IMR-90 (cell line): Measurements from ENCODE around the gene SEC14L6. TPM values are rescaled to one million over a fixed set of nuclear protein-coding genes. Genes with fewer than 3 reads are reported as not detected.

Experiments
- ATAC-seq: fragments of 200-7000 bp; cut with Tn5 transposase; 2 replicates; pipeline ENCODE4 v1.9.1; 2020; ENCODE audit warnings: low read depth, mild to moderate bottlenecking, moderate library complexity
- BruUV-seq: library from RNA; stranded (reverse); fragments of 400-500 nt; replicated peaks from 2 replicates; lab custom pipeline; 2021; lab: Mats Ljungman, UMichigan
- CTCF ChIA-PET: fragments of 300-600 bp; formaldehyde crosslinking; extraction: SDS; loops from one replicate; lab custom pipeline; 2021; ENCODE audit warnings: antibody characterized with exemption; lab: Yijun Ruan, JAX
- POLR2A ChIA-PET: fragments of 300-600 bp; sonication (Branson Sonifier 250); formaldehyde crosslinking; loops from one replicate; lab custom pipeline; 2022; ENCODE audit warnings: antibody characterized with exemption; ENCODE audit not compliant: unreplicated experiment; lab: Charles Lee
- DNase-seq: peaks from one replicate; pipeline ENCODE4 v3.0.0; 2013
- H2AFZ ChIP-seq: replicated peaks from 2 replicates; pipeline ENCODE3; 2013; ENCODE audit warnings: low read length, mild to moderate bottlenecking; ENCODE audit not compliant: poor library complexity
- H2AK5ac ChIP-seq: 2 replicates; pipeline ENCODE4 v1.6.1; 2013; ENCODE audit warnings: low read depth, low read length, inconsistent platforms
- H2AK9ac ChIP-seq: replicated peaks from 2 replicates; pipeline ENCODE3; 2013; ENCODE audit warnings: mild to moderate bottlenecking, low read depth, low read length, moderate library complexity; ENCODE audit not compliant: poor library complexity
- H2BK120ac ChIP-seq: 2 replicates; pipeline ENCODE4 v1.6.1; 2013; ENCODE audit warnings: low read depth, low read length, inconsistent platforms
- H2BK15ac ChIP-seq: 3 replicates; pipeline ENCODE4 v1.6.1; 2013; ENCODE audit warnings: low read depth, low read length, inconsistent platforms
- H2BK20ac ChIP-seq: 2 replicates; pipeline ENCODE4 v1.6.1; 2013; ENCODE audit warnings: low read depth, mild to moderate bottlenecking, inconsistent platforms, low read length, moderate library complexity
- H2BK5ac ChIP-seq: 2 replicates; pipeline ENCODE4 v1.6.1; 2013; ENCODE audit warnings: mild to moderate bottlenecking, low read depth, low read length, inconsistent platforms; ENCODE audit not compliant: poor library complexity, severe bottlenecking
- H3K14ac ChIP-seq: replicated peaks from 2 replicates; pipeline ENCODE4 v1.6.1; 2013; ENCODE audit warnings: low read depth, low read length, inconsistent platforms
- H3K18ac ChIP-seq: 2 replicates; pipeline ENCODE4 v1.6.1; 2013; ENCODE audit warnings: low read depth, low read length, control low read depth
- H3K23ac ChIP-seq: 2 replicates; pipeline ENCODE4 v1.6.1; 2013; ENCODE audit warnings: low read depth, low read length, inconsistent platforms
- H3K27ac ChIP-seq: 2 replicates; pipeline ENCODE4 v1.5.1; 2013; ENCODE audit warnings: mild to moderate bottlenecking, control low read depth, low read length; ENCODE audit not compliant: insufficient read depth
- H3K27me3 ChIP-seq: 2 replicates; pipeline ENCODE4 v1.6.1; 2013; ENCODE audit warnings: low read length; ENCODE audit not compliant: control insufficient read depth, insufficient read depth
- H3K36me3 ChIP-seq: 2 replicates; pipeline ENCODE4 v1.6.1; 2013; ENCODE audit warnings: low read length, mixed read lengths; ENCODE audit not compliant: control insufficient read depth, insufficient read depth
- H3K4ac ChIP-seq: 2 replicates; pipeline ENCODE4 v1.6.1; 2013; ENCODE audit warnings: low read depth, low read length, inconsistent platforms
- H3K4me1 ChIP-seq: 2 replicates; pipeline ENCODE4 v1.6.1; 2013; ENCODE audit warnings: low read length, mixed read lengths; ENCODE audit not compliant: control insufficient read depth, insufficient read depth
- H3K4me2 ChIP-seq: 2 replicates; pipeline ENCODE4 v1.6.1; 2013; ENCODE audit warnings: low read depth, mild to moderate bottlenecking, control low read depth, low read length, moderate library complexity
- H3K4me3 ChIP-seq: 2 replicates; pipeline ENCODE4 v1.5.1; 2013; ENCODE audit warnings: low read depth, mild to moderate bottlenecking, control low read depth, low read length, moderate library complexity; ENCODE audit not compliant: insufficient read depth
- H3K56ac ChIP-seq: 2 replicates; pipeline ENCODE4 v1.6.1; 2013; ENCODE audit warnings: low read length, inconsistent platforms; ENCODE audit not compliant: insufficient read depth; ENCODE audit errors: extremely low read depth
- H3K79me1 ChIP-seq, 2 experiments: 2 replicates each; pipeline ENCODE4 v1.6.1; 2013; ENCODE audit warnings: low read length in 2 of 2, inconsistent platforms in 1 of 2, low read depth in 1 of 2
- H3K9ac ChIP-seq: 2 replicates; pipeline ENCODE4 v1.6.1; 2013; ENCODE audit warnings: low read depth, low read length, control low read depth
- H3K9me1 ChIP-seq: 2 replicates; pipeline ENCODE4 v1.6.1; 2013; ENCODE audit warnings: low read length, inconsistent platforms; ENCODE audit not compliant: insufficient read depth
- H3K9me3 ChIP-seq: 2 replicates; pipeline ENCODE4 v1.6.1; 2013; ENCODE audit warnings: low read length; ENCODE audit not compliant: control insufficient read depth, insufficient read depth
- H4K20me1 ChIP-seq: 2 replicates; pipeline ENCODE4 v1.6.1; 2013; ENCODE audit warnings: low read length, inconsistent platforms; ENCODE audit not compliant: insufficient read depth
- H4K5ac ChIP-seq: 2 replicates; pipeline ENCODE4 v1.6.1; 2013; ENCODE audit warnings: mild to moderate bottlenecking, low read depth, low read length, control low read depth
- H4K8ac ChIP-seq, 2 experiments: 2 replicates each; pipeline ENCODE4 v1.6.1; 2013; ENCODE audit warnings: low read depth in 2 of 2, low read length in 2 of 2, control low read depth in 1 of 2, inconsistent platforms in 1 of 2
- H4K91ac ChIP-seq: 2 replicates; pipeline ENCODE4 v1.6.1; 2013; ENCODE audit warnings: low read depth, low read length, inconsistent platforms; ENCODE audit not compliant: insufficient read depth
- BHLHE40 ChIP-seq: fragments of 150-350 bp; IDR thresholded peaks from 2 replicates; pipeline ENCODE4 v1.6.1; 2016; ENCODE audit warnings: mild to moderate bottlenecking, low read depth, low read length
- CHD1 ChIP-seq: IDR thresholded peaks from 2 replicates; pipeline ENCODE4 v1.6.1; 2012; ENCODE audit warnings: low read depth, low read length, improper control_type of control experiment
- FOS ChIP-seq: fragments of 150-350 bp; IDR thresholded peaks from 2 replicates; pipeline ENCODE4 v1.6.1; 2016; ENCODE audit warnings: low read depth, low read length
- MAZ ChIP-seq: IDR thresholded peaks from 2 replicates; pipeline ENCODE4 v1.6.1; 2012; ENCODE audit warnings: low read depth, mild to moderate bottlenecking, low read length, improper control_type of control experiment, moderate library complexity, borderline replicate concordance
- NFE2L2 ChIP-seq: fragments of 150-350 bp; IDR thresholded peaks from 2 replicates; pipeline ENCODE4 v1.6.1; 2016; ENCODE audit warnings: low read depth, mild to moderate bottlenecking, low read length
- RCOR1 ChIP-seq: IDR thresholded peaks from 2 replicates; pipeline ENCODE4 v1.6.1; 2012; ENCODE audit warnings: mild to moderate bottlenecking, low read length, improper control_type of control experiment; ENCODE audit not compliant: insufficient replicate concordance
- RFX5 ChIP-seq: IDR thresholded peaks from 2 replicates; pipeline ENCODE4 v1.8.0; 2012; ENCODE audit warnings: low read depth, mild to moderate bottlenecking, low read length, moderate library complexity
- WGBS, 2 experiments: methylation state at CpG; one replicate each; pipeline versions ENCODE4 v1.1.5 to v1.1.7; 2013; ENCODE audit warnings: missing lambda C conversion rate in 2 of 2; ENCODE audit not compliant: insufficient read length in 1 of 2; ENCODE audit errors: extremely low coverage in 2 of 2; 5-methylcytosine and 5-hydroxymethylcytosine counted together
- dilution Hi-C: fragments of 300-500 bp; cut with HindIII; formaldehyde crosslinking; loops from one replicate; pipeline ENCODE4 v1.14.3; 2018; ENCODE audit warnings: low sequenced_read_pairs; ENCODE audit not compliant: unreplicated experiment
- in situ Hi-C: fragments of 300-500 bp; cut with MboI; formaldehyde crosslinking; loops from 3 replicates; pipeline ENCODE4 v1.14.3; 2019; ENCODE audit warnings: low sequenced_read_pairs, inconsistent platforms, mixed read lengths
- intact Hi-C: fragments of 100-400 bp; cut with micrococcal nuclease; formaldehyde crosslinking; loops from 2 replicates; pipeline ENCODE4 v1.10.0; 2022
- polyA plus RNA-seq, 3 experiments: library from polyadenylated mRNA; depleted of rRNA; stranded (reverse); fragments of >200 nt; gene quantifications; 2 replicates each; pipeline ENCODE4 v1.2.3, GENCODE V29; 2012; ENCODE audit warnings: low replicate concordance in 1 of 3
- total RNA-seq: library from RNA; depleted of rRNA; stranded (reverse); fragments of >200 nt; gene quantifications from 2 replicates; pipeline ENCODE4 v1.2.3, GENCODE V29; 2012
- TF ChIP-seq, protein P1 (sequence below): conservative IDR thresholded peaks from 2 replicates; pipeline ENCODE4 v1.5.1; 2012; ENCODE audit warnings: mild to moderate bottlenecking, low read depth, low read length, improper control_type of control experiment
- TF ChIP-seq, protein P2 (sequence below): fragments of 150-350 bp; IDR thresholded peaks from 2 replicates; pipeline ENCODE4 v1.6.1; 2017; ENCODE audit warnings: mild to moderate bottlenecking, antibody characterized with exemption, low read length, low read depth

Gene SEC14L6
- total and polyA plus RNA-seq, 2 of the 4 experiments (the other 2 are of a cell fraction) = 0.09 TPM; not detected in 1

DNA sequence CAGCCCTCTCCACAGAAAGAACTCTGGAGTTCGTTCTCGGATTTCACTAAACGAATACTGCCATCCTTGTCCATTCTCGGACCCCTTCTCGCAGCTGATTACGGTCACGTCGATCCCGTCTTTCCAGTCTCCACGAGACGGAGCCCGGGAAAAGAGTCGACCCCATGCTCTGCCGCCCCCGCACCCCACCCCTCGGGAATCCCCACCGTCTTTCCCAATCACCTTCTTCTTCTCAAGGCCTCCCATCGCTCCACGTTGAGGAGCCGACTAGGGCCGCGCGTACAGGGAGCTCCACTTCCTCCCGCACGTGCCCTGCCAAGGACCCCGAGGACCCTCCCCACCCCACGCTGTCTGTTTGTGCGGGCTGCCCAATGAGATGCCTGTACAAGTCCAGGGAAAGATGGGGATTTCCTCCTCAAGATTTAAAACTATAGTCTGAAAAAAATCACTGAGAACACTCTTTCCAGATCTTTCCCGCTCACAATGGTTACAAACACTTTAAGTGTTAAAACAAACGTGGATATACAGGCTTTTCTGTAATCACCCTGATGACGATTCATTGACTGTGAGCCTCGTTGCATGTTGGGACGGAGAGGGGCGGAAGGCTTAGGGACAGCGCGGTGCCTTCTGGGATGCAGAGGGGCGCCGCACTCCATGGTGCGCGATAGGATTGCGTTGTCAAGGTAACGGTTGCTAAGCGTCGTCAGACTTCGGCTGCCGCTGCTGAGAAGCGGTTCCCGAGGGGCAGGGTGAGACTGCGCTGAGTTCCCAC is 45.2 kb upstream of the SEC14L6 start, which contains the start of gene PES1 (continued):
- TF ChIP-seq, protein P1, sequence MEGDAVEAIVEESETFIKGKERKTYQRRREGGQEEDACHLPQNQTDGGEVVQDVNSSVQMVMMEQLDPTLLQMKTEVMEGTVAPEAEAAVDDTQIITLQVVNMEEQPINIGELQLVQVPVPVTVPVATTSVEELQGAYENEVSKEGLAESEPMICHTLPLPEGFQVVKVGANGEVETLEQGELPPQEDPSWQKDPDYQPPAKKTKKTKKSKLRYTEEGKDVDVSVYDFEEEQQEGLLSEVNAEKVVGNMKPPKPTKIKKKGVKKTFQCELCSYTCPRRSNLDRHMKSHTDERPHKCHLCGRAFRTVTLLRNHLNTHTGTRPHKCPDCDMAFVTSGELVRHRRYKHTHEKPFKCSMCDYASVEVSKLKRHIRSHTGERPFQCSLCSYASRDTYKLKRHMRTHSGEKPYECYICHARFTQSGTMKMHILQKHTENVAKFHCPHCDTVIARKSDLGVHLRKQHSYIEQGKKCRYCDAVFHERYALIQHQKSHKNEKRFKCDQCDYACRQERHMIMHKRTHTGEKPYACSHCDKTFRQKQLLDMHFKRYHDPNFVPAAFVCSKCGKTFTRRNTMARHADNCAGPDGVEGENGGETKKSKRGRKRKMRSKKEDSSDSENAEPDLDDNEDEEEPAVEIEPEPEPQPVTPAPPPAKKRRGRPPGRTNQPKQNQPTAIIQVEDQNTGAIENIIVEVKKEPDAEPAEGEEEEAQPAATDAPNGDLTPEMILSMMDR = no peak
- TF ChIP-seq CHD1 = no peak

DNA sequence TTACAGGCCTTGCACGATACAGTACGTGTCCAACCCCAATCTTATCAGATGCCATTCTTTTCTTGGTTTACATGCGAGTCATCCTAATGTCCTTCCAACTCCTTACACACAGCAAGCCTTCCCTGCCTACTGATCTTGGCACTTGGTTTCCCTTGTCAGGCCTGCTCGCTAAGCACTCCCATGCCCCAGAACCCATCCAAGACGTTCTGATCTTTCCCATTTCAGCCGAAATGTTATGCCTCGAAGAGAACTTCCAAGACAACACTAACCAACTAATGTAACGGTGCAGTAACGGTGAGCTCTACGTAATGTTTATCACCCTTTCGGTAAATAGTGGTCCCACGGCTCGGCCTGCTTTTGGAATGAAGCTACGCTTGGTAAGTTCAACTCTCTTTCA is 44.6 kb upstream of the SEC14L6 start:
- peak overlapping the region; percentile 96 for H3K4me3 ChIP-seq
- H2AK5ac ChIP-seq = peak overlapping the region; percentile 81
- H3K14ac ChIP-seq = peak overlapping the region; percentile 71
- H4K20me1 ChIP-seq = peaks cover 11% of the 10 kb centered on the region; the same call in 1 of the 2 replicates
- peak overlapping the region; percentile 90 for H3K9ac ChIP-seq
- dilution Hi-C loops (no loop called here), intact Hi-C loops (no loop called here), in situ Hi-C loops (no loop called here)
- no peaks in the 10 kb centered on the region for H3K4me1 ChIP-seq
- H3K56ac ChIP-seq = peak overlapping the region; percentile 78
- peak overlapping the region; percentile 81 for H4K5ac ChIP-seq
- H3K18ac ChIP-seq = peak overlapping the region; percentile 7
- no peaks in the 10 kb centered on the region for H3K9me3 ChIP-seq
- peak overlapping the region; percentile 67 for H3K4ac ChIP-seq
- TSS peak; percentile 54 for BruUV-seq
- DNase-seq (peak; percentile 56), ATAC-seq (no peak)
- H2BK120ac ChIP-seq = no peak overlapping the region
- peak overlapping the region; percentile 33 for H2AFZ ChIP-seq
- WGBS, 2 experiments = 3% methylated on average over 11 of the region's 14 CpGs; no CpG with 5 or more reads in 1 of the 2 experiments
- ChIA-PET CTCF (interaction anchor here (1.1 kb wide), 1 partner anchor 15 kb away, joined by 3 read pairs; no protein-coding TSS in a partner anchor), POLR2A (no interaction called here)
- peak overlapping the region; percentile 67 for H3K27ac ChIP-seq
- peaks cover 31 to 38% of the 10 kb centered on the region in 2 experiments for H3K79me1 ChIP-seq
- H3K4me2 ChIP-seq = peak overlapping the region; percentile 99
- H3K36me3 ChIP-seq = peaks cover 28% of the 10 kb centered on the region
- H3K23ac ChIP-seq = peak overlapping the region; percentile 43
- peak overlapping the region; percentile 87 for H2AK9ac ChIP-seq
- H2BK20ac ChIP-seq = no peak overlapping the region
- no peak overlapping the region for H2BK15ac ChIP-seq
- H4K91ac ChIP-seq = peak overlapping the region; percentile 39
- H3K27me3 ChIP-seq = peaks cover 11% of the 10 kb centered on the region
- peak overlapping the region; percentile 71 to 86 for H4K8ac ChIP-seq
- H3K9me1 ChIP-seq = 0 out of 2 replicates have a peak, but pooled peaks cover 4% of the 10 kb centered on the region
- H2BK5ac ChIP-seq = peak overlapping the region; percentile 25
- TF ChIP-seq, protein P1 = no peak
- TF ChIP-seq RCOR1 (no peak), NFE2L2 (no peak), CHD1 (no peak), FOS (no peak), MAZ (no peak), RFX5 (no peak), BHLHE40 (no peak)
- TF ChIP-seq, protein P2, sequence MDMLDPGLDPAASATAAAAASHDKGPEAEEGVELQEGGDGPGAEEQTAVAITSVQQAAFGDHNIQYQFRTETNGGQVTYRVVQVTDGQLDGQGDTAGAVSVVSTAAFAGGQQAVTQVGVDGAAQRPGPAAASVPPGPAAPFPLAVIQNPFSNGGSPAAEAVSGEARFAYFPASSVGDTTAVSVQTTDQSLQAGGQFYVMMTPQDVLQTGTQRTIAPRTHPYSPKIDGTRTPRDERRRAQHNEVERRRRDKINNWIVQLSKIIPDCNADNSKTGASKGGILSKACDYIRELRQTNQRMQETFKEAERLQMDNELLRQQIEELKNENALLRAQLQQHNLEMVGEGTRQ = no peak
